NCI-H526 (cell line): ENCODE measurements around the gene MIEF1.
"Not testable (repeated sequence)": the region's sequence is repeated elsewhere in the genome, so short reads cannot be mapped to it uniquely, and the experiment has no call there.

Experiments
- DNase-seq, 2 experiments: peaks; one replicate each; lab custom pipeline; 2025; lab: John Stamatoyannopoulos, UW

Gene MIEF1

GRCh38 chr22:39512026-39512425, 9.9 kb downstream of the MIEF1 start:
- no peak for DNase-seq

- no peak for DNase-seq
Observed at GRCh38 chr22:39513791-39514190, 11.7 kb downstream of the MIEF1 start.

GRCh38 chr22:39514373-39514973, 12.4 kb downstream of the MIEF1 start:
- DNase-seq: peak in 1 of 2 experiments; percentile 30

- no peak for DNase-seq
Observed at GRCh38 chr22:39515266-39516050, 13.4 kb downstream of the MIEF1 start.

GRCh38 chr22:39517470-39517869, 15.4 kb downstream of the MIEF1 start:
- no peak for DNase-seq

- DNase-seq: no peak
Observed at GRCh38 chr22:39518144-39518786, 16.2 kb downstream of the MIEF1 start.

GRCh38 chr22:39518996-39519680, 17.0 kb downstream of the MIEF1 start:
- peak in 1 of 2 experiments; percentile 50 for DNase-seq

- peak; percentile 94 to 97 for DNase-seq
Observed at GRCh38 chr22:39519681-39520225, 17.7 kb downstream of the MIEF1 start.

GRCh38 chr22:39520226-39521105, 18.4 kb downstream of the MIEF1 start, which contains the start of gene ATF4:
Gene ATF4 (plus strand): TSS chr22:39520562. CDS start chr22:39521446, 884 bp downstream.
- DNase-seq: peak in 1 of 2 experiments; percentile 90

GRCh38 chr22:39521106-39521885, 19.2 kb downstream of the MIEF1 start:
- not testable (repeated sequence) for DNase-seq

GRCh38 chr22:39522091-39522490, 20.0 kb downstream of the MIEF1 start:
- not testable (repeated sequence) for DNase-seq

- DNase-seq: peak in 1 of 2 experiments; percentile 52
Observed at GRCh38 chr22:39522567-39523300, 20.6 kb downstream of the MIEF1 start.

- peak in 1 of 2 experiments; percentile 14 for DNase-seq
Observed at GRCh38 chr22:39524089-39524752, 22.1 kb downstream of the MIEF1 start.

- no peak for DNase-seq
Observed at GRCh38 chr22:39524753-39525657, 22.9 kb downstream of the MIEF1 start.

- DNase-seq: no peak
Observed at GRCh38 chr22:39525658-39525975, 23.5 kb downstream of the MIEF1 start.

- DNase-seq: no peak
Observed at GRCh38 chr22:39526736-39527171, 24.7 kb downstream of the MIEF1 start.

GRCh38 chr22:39527481-39527961, 25.4 kb downstream of the MIEF1 start:
- peak in 1 of 2 experiments; percentile 36 for DNase-seq
